ENCODE results near the gene AGAP1. TPM values are rescaled to one million over a fixed set of nuclear protein-coding genes. Genes with fewer than 3 reads are reported as not detected.

AGAP1 gene
- total RNA-seq, 1 donor from 2014 or later: 39.0 TPM

DNA sequence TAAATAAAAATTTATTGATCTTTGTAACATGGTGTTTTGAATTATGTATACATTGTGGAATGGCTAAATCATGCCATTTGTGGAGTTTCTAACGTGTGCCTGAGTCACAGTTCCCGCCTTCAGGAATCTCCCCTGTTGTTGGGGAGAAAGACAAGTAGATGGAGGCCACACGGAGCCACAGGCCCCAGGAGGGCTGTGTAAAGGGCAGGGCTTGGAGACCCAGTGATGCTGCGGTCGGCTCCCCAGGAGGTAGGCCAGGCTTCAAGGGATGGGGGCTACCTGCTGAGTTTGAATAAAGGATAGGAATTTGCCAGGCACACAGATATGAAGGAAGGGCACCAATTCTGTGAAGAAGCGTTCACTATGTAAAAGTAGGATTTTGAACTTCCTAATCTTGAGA lies 417.3 kb downstream of the AGAP1 start:
- H3K4me1 Mint-ChIP-seq (ENCODE audit: low read depth): peaks cover 5% of the 10 kb centered on the region
- no peak for DNase-seq (ENCODE audit: low spot score)
- no peak overlapping the region for H3K4me3 Mint-ChIP-seq (ENCODE audit: unreplicated experiment)
- H3K36me3 Mint-ChIP-seq (ENCODE audit: low read depth): peaks cover 32% of the 10 kb centered on the region
- no peaks in the 10 kb centered on the region for H3K27me3 Mint-ChIP-seq (ENCODE audit: low read depth)
- TF ChIP-seq, protein P1, sequence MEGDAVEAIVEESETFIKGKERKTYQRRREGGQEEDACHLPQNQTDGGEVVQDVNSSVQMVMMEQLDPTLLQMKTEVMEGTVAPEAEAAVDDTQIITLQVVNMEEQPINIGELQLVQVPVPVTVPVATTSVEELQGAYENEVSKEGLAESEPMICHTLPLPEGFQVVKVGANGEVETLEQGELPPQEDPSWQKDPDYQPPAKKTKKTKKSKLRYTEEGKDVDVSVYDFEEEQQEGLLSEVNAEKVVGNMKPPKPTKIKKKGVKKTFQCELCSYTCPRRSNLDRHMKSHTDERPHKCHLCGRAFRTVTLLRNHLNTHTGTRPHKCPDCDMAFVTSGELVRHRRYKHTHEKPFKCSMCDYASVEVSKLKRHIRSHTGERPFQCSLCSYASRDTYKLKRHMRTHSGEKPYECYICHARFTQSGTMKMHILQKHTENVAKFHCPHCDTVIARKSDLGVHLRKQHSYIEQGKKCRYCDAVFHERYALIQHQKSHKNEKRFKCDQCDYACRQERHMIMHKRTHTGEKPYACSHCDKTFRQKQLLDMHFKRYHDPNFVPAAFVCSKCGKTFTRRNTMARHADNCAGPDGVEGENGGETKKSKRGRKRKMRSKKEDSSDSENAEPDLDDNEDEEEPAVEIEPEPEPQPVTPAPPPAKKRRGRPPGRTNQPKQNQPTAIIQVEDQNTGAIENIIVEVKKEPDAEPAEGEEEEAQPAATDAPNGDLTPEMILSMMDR (IDR thresholded peaks at IDR 0.05): no peak
- no peak overlapping the region for H3K27ac Mint-ChIP-seq (ENCODE audit: unreplicated experiment)
- peaks cover 11% of the 10 kb centered on the region for H3K9me3 Mint-ChIP-seq (ENCODE audit: low read depth)

- TF ChIP-seq, protein P1 (IDR thresholded peaks at IDR 0.05): no peak
- H3K4me1 Mint-ChIP-seq (ENCODE audit: low read depth): peaks cover 5% of the 10 kb centered on the region
- H3K27ac Mint-ChIP-seq (ENCODE audit: unreplicated experiment): no peak overlapping the region
- H3K27me3 Mint-ChIP-seq (ENCODE audit: low read depth): no peaks in the 10 kb centered on the region
- H3K36me3 Mint-ChIP-seq (ENCODE audit: low read depth): peaks cover 32% of the 10 kb centered on the region
- peaks cover 15% of the 10 kb centered on the region for H3K9me3 Mint-ChIP-seq (ENCODE audit: low read depth)
- no peak for DNase-seq (ENCODE audit: low spot score)
- H3K4me3 Mint-ChIP-seq (ENCODE audit: unreplicated experiment): no peak overlapping the region
Observed at GRCh38 chr2:235911633-235912233, 417.9 kb downstream of the AGAP1 start.

DNA sequence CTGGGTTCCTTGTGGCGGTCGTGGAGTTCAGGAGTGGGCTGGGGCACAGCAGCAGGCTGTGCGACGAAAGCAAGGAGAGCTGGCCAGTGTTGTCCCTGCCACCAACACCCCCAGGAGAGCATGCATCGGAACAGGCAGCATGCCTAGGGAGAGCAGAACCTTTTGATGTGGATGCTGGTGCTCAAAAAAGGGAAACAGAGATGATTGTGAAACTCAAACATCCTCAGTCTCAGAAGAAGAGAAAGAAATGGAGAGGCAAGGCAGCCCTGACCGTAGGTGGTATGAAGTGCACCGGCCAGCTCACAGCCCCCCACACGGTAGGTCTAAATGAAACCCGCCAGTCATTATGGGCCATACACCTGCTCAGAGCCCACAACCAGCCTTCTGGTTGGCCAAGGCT lies 420.9 kb downstream of the AGAP1 start:
- Mint-ChIP-seq H3K27me3 (ENCODE audit: low read depth) (no peaks in the 10 kb centered on the region), H3K27ac (ENCODE audit: unreplicated experiment) (no peak overlapping the region)
- TF ChIP-seq, protein P1 (IDR thresholded peaks at IDR 0.05): no peak

GRCh38 chr2:235917506-235917905 lies 423.7 kb downstream of the AGAP1 start:
- Mint-ChIP-seq H3K4me3 (ENCODE audit: unreplicated experiment) (no peak overlapping the region), H3K9me3 (ENCODE audit: low read depth) (peaks cover 13% of the 10 kb centered on the region), H3K36me3 (ENCODE audit: low read depth) (peaks cover 30% of the 10 kb centered on the region), H3K27me3 (ENCODE audit: low read depth) (no peaks in the 10 kb centered on the region), H3K4me1 (ENCODE audit: low read depth) (peaks cover under 1% of the 10 kb centered on the region), H3K27ac (ENCODE audit: unreplicated experiment) (no peak overlapping the region)
- DNase-seq (ENCODE audit: low spot score): no peak
- TF ChIP-seq, protein P1 (IDR thresholded peaks at IDR 0.05): no peak

More for the DNA sequence above, 420.9 kb downstream of the AGAP1 start:
- H3K4me3 Mint-ChIP-seq (ENCODE audit: unreplicated experiment): no peak overlapping the region
- DNase-seq (ENCODE audit: low spot score): no peak
- peaks cover 15% of the 10 kb centered on the region for H3K9me3 Mint-ChIP-seq (ENCODE audit: low read depth)
- peaks cover 30% of the 10 kb centered on the region for H3K36me3 Mint-ChIP-seq (ENCODE audit: low read depth)
- peaks cover 5% of the 10 kb centered on the region for H3K4me1 Mint-ChIP-seq (ENCODE audit: low read depth)

DNA sequence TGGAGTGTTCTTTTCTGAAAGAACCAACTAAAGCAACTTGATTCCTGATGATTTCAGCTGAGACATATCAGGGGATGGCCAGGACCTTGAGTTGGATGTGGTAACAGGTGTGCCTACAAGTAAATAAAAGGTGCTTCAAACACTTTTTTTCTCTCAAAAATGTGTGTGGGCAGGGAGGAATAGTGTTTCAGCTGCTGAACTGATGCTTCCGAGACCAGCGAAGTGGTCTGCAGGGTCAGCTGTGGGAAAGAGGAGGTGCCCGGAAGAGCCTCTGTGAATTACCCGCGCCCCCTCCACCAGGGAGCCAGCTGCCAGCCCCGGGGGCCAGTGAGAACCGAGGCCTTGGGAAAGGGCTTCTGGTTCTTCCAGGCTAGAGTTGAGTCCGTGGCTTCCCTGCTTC lies 425.0 kb downstream of the AGAP1 start:
- H3K27me3 Mint-ChIP-seq (ENCODE audit: low read depth): no peaks in the 10 kb centered on the region
- TF ChIP-seq, protein P1 (IDR thresholded peaks at IDR 0.05): no peak
- H3K9me3 Mint-ChIP-seq (ENCODE audit: low read depth): peaks cover 11% of the 10 kb centered on the region
- no peak for DNase-seq (ENCODE audit: low spot score)
- H3K36me3 Mint-ChIP-seq (ENCODE audit: low read depth): peaks cover 25% of the 10 kb centered on the region
- no peak overlapping the region for H3K4me3 Mint-ChIP-seq (ENCODE audit: unreplicated experiment)
- H3K4me1 Mint-ChIP-seq (ENCODE audit: low read depth): no peaks in the 10 kb centered on the region
- H3K27ac Mint-ChIP-seq (ENCODE audit: unreplicated experiment): no peak overlapping the region
